Peyer's patch (tissue), 4 donors: Measurements from ENCODE around the gene DHRS2.

Experiments
- POLR2A ChIP-seq, 2 donors: fragments of 450-650 bp; IDR thresholded peaks; one replicate each; pipeline ENCODE4 v1.5.1; 2017; ENCODE audit warnings: antibody characterized with exemption in 2 of 2, mild to moderate bottlenecking in 2 of 2, moderate library complexity in 2 of 2
- TF ChIP-seq, protein P1 (sequence below), 6 experiments: fragments of 450-650 bp in 4 of 6; fragments of 200-600 bp in 2 of 6; sonication (generic) in 1 of 6; IDR thresholded peaks; one replicate each; pipeline ENCODE4 v1.5.1; 2017 to 2019; ENCODE audit warnings: antibody characterized with exemption in 6 of 6, mild to moderate bottlenecking in 3 of 6, moderate library complexity in 1 of 6

- no peak for TF ChIP-seq POLR2A (IDR thresholded peaks at IDR 0.05)
- TF ChIP-seq, protein P1, sequence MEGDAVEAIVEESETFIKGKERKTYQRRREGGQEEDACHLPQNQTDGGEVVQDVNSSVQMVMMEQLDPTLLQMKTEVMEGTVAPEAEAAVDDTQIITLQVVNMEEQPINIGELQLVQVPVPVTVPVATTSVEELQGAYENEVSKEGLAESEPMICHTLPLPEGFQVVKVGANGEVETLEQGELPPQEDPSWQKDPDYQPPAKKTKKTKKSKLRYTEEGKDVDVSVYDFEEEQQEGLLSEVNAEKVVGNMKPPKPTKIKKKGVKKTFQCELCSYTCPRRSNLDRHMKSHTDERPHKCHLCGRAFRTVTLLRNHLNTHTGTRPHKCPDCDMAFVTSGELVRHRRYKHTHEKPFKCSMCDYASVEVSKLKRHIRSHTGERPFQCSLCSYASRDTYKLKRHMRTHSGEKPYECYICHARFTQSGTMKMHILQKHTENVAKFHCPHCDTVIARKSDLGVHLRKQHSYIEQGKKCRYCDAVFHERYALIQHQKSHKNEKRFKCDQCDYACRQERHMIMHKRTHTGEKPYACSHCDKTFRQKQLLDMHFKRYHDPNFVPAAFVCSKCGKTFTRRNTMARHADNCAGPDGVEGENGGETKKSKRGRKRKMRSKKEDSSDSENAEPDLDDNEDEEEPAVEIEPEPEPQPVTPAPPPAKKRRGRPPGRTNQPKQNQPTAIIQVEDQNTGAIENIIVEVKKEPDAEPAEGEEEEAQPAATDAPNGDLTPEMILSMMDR (IDR thresholded peaks at IDR 0.05), result no peak
Measured at GRCh38 chr14:23602181-23603095, 33.7 kb upstream of the DHRS2 start.
